Smooth muscle cell (in vitro differentiated cells): Measurements from ENCODE around the gene FAM174A. TPM values are rescaled to one million over a fixed set of nuclear protein-coding genes. Genes with fewer than 3 reads are reported as not detected.

Experiments used
- DNase-seq: peaks from one replicate; lab custom pipeline; 2025; ENCODE audit not compliant: unreplicated experiment; lab: John Stamatoyannopoulos, UW
- H2AFZ ChIP-seq: fragments of 200-600 bp; sonication (generic); 2 replicates; pipeline ENCODE4 v1.6.0; 2016; ENCODE audit warnings: antibody characterized with exemption, low read depth, mild to moderate bottlenecking
- H3F3A ChIP-seq: fragments of 200-600 bp; sonication (generic); 2 replicates; pipeline ENCODE4 v1.6.0; 2017; ENCODE audit warnings: antibody characterized with exemption, low read depth
- H3K27ac ChIP-seq: fragments of 200-600 bp; sonication (generic); 2 replicates; pipeline ENCODE4 v1.5.1; 2016; ENCODE audit warnings: low read depth, mild to moderate bottlenecking
- H3K27me3 ChIP-seq: fragments of 200-600 bp; sonication (generic); 2 replicates; pipeline ENCODE4 v1.6.1; 2016; ENCODE audit warnings: low read depth, mild to moderate bottlenecking
- H3K36me3 ChIP-seq: fragments of 200-600 bp; sonication (generic); 2 replicates; pipeline ENCODE4 v1.5.1; 2016; ENCODE audit warnings: low read depth
- H3K4me1 ChIP-seq: fragments of 200-600 bp; sonication (generic); 2 replicates; pipeline ENCODE4 v1.5.1; 2016; ENCODE audit warnings: low read depth
- H3K4me2 ChIP-seq: fragments of 200-600 bp; sonication (generic); 2 replicates; pipeline ENCODE4 v1.6.0; 2016; ENCODE audit warnings: mild to moderate bottlenecking
- H3K4me3 ChIP-seq: fragments of 200-600 bp; sonication (generic); 2 replicates; pipeline ENCODE4 v1.5.1; 2016; ENCODE audit warnings: mild to moderate bottlenecking
- H3K79me2 ChIP-seq: fragments of 200-600 bp; sonication (generic); 2 replicates; pipeline ENCODE4 v1.6.0; 2016; ENCODE audit warnings: low read depth, mild to moderate bottlenecking
- H3K9ac ChIP-seq: fragments of 200-600 bp; sonication (generic); 2 replicates; pipeline ENCODE4 v1.6.0; 2016; ENCODE audit warnings: low read depth
- H3K9me3 ChIP-seq: fragments of 200-600 bp; sonication (generic); replicated peaks from 2 replicates; pipeline ENCODE4 v1.5.1; 2016; ENCODE audit warnings: low read depth
- H4K20me1 ChIP-seq: fragments of 200-600 bp; sonication (generic); 2 replicates; pipeline ENCODE4 v1.6.0; 2016; ENCODE audit warnings: low read depth
- CTCF ChIP-seq: fragments of 200-600 bp; sonication (generic); IDR thresholded peaks from 2 replicates; pipeline ENCODE4 v1.5.1; 2017; ENCODE audit warnings: borderline replicate concordance, mild to moderate bottlenecking, antibody characterized with exemption; ENCODE audit not compliant: insufficient read depth, poor library complexity, severe bottlenecking
- WGBS: methylation state at CpG from one replicate; pipeline ENCODE4 v1.1.7; 2016; ENCODE audit warnings: low lambda C conversion rate; 5-methylcytosine and 5-hydroxymethylcytosine counted together
- polyA plus RNA-seq: library from polyadenylated mRNA; unstranded; fragments of >200 nt; fragmentation: Nextera tagmentation; extraction: Ambion mirVana; gene quantifications from 2 replicates; pipeline ENCODE4 v1.2.1, GENCODE V29; 2016
- total RNA-seq: library from RNA; depleted of rRNA; stranded (reverse); fragments of >200 nt; gene quantifications from 2 replicates; pipeline ENCODE4 v1.2.3, GENCODE V29; 2014

Gene FAM174A
- total and polyA plus RNA-seq, 2 experiments from 2014 or later: 30.2 to 31.9 TPM

GRCh38 chr5:100576217-100576751 is 41.1 kb downstream of the FAM174A start:
- H3K9me3 ChIP-seq: no peaks in the 10 kb centered on the region
- 66% methylated on average over 2 of the region's 2 CpGs for WGBS
- H3K27ac ChIP-seq: no peak overlapping the region
- no peaks in the 10 kb centered on the region for H3K4me1 ChIP-seq
- no peak overlapping the region for H3K4me3 ChIP-seq
- H3K27me3 ChIP-seq: no peaks in the 10 kb centered on the region
- H4K20me1 ChIP-seq: no peaks in the 10 kb centered on the region
- no peak overlapping the region for H3K9ac ChIP-seq
- no peak overlapping the region for H3K4me2 ChIP-seq
- peaks cover 4% of the 10 kb centered on the region for H3K79me2 ChIP-seq
- no peak overlapping the region for H2AFZ ChIP-seq
- H3K36me3 ChIP-seq: no peaks in the 10 kb centered on the region
- no peak for TF ChIP-seq CTCF
- DNase-seq: no peak
- no peaks in the 10 kb centered on the region for H3F3A ChIP-seq

- no peaks in the 10 kb centered on the region for H3F3A ChIP-seq
- H3K9ac ChIP-seq: no peak overlapping the region
- WGBS: 95% methylated on average over 1 of the region's 1 CpG
- peaks cover 4% of the 10 kb centered on the region for H3K79me2 ChIP-seq
- TF ChIP-seq CTCF: no peak
- no peaks in the 10 kb centered on the region for H3K9me3 ChIP-seq
- no peak overlapping the region for H2AFZ ChIP-seq
- H3K4me3 ChIP-seq: no peak overlapping the region
- H4K20me1 ChIP-seq: no peaks in the 10 kb centered on the region
- H3K4me2 ChIP-seq: no peak overlapping the region
- no peaks in the 10 kb centered on the region for H3K36me3 ChIP-seq
- H3K27ac ChIP-seq: no peak overlapping the region
- no peaks in the 10 kb centered on the region for H3K4me1 ChIP-seq
- no peak for DNase-seq
- no peaks in the 10 kb centered on the region for H3K27me3 ChIP-seq
Measured at GRCh38 chr5:100577506-100577905, 42.3 kb downstream of the FAM174A start.

GRCh38 chr5:100584069-100584468 is 48.9 kb downstream of the FAM174A start:
- Histone ChIP-seq H4K20me1 (no peaks in the 10 kb centered on the region), H2AFZ (no peak overlapping the region), H3K27me3 (no peaks in the 10 kb centered on the region), H3K9me3 (no peaks in the 10 kb centered on the region), H3K4me1 (no peaks in the 10 kb centered on the region), H3K36me3 (no peaks in the 10 kb centered on the region), H3K9ac (no peak overlapping the region), H3K4me2 (no peak overlapping the region), H3K27ac (no peak overlapping the region), H3K4me3 (no peak overlapping the region), H3F3A (no peaks in the 10 kb centered on the region), H3K79me2 (peaks cover under 1% of the 10 kb centered on the region)
- TF ChIP-seq CTCF: no peak
- no peak for DNase-seq
- WGBS: 58% methylated on average over 1 of the region's 1 CpG

GRCh38 chr5:100584889-100585288 is 49.7 kb downstream of the FAM174A start:
- H4K20me1 ChIP-seq: no peaks in the 10 kb centered on the region
- no peak overlapping the region for H3K4me2 ChIP-seq
- no peak overlapping the region for H2AFZ ChIP-seq
- no peaks in the 10 kb centered on the region for H3K27me3 ChIP-seq
- H3K36me3 ChIP-seq: no peaks in the 10 kb centered on the region
- 84% methylated on average over 5 of the region's 5 CpGs for WGBS
- H3K27ac ChIP-seq: no peak overlapping the region
- DNase-seq: no peak
- no peaks in the 10 kb centered on the region for H3K79me2 ChIP-seq
- no peak for TF ChIP-seq CTCF
- H3K9me3 ChIP-seq: no peaks in the 10 kb centered on the region
- H3K4me1 ChIP-seq: no peaks in the 10 kb centered on the region
- H3K9ac ChIP-seq: no peak overlapping the region
- no peaks in the 10 kb centered on the region for H3F3A ChIP-seq
- H3K4me3 ChIP-seq: no peak overlapping the region
